ENCODE data around the gene LRBA. TPM values are rescaled to one million over a fixed set of nuclear protein-coding genes. Genes with fewer than 3 reads are reported as not detected.

LRBA gene
- total RNA-seq, 1 experiment from 2014 or later: 55.3 TPM

- H3K4me1 Mint-ChIP-seq: peaks cover 4 to 14% of the 10 kb centered on the region in 2 experiments
- no peaks in the 10 kb centered on the region for H3K9me3 Mint-ChIP-seq
- Histone ChIP-seq H3K9me3 (ENCODE audit: control insufficient read depth, low read depth, low read length) (no peaks in the 10 kb centered on the region), H3K79me2 (ENCODE audit: insufficient read depth, low read length) (peaks cover 9% of the 10 kb centered on the region; the same call in 1 of the 2 replicates), H3K27me3 (ENCODE audit: insufficient read depth, low read length) (no peaks in the 10 kb centered on the region), H3T11ph (ENCODE audit: low read length) (no peak overlapping the region), H3K56ac (ENCODE audit: insufficient read length, low read depth, low read length) (no peak overlapping the region), H3K4me2 (ENCODE audit: insufficient read depth, insufficient read length, low read length) (no peak overlapping the region), H3K23ac (ENCODE audit: insufficient read length, low read depth, low read length) (no peak overlapping the region), H2BK15ac (ENCODE audit: low read depth, low read length) (no peak overlapping the region), H2AK5ac (ENCODE audit: insufficient read length, low read length) (no peak overlapping the region), H4K5ac (ENCODE audit: insufficient read length, low read depth, low read length) (no peak overlapping the region), H3K4me1 (ENCODE audit: insufficient read depth, low read length) (no peaks in the 10 kb centered on the region; the same call in 1 of the 2 replicates), H4K91ac (ENCODE audit: insufficient read length, low read depth, low read length) (no peak overlapping the region), H2AFZ (ENCODE audit: low read length) (no peak overlapping the region), H2BK120ac (ENCODE audit: low read depth, low read length, poor library complexity, severe bottlenecking) (no peak overlapping the region), H3K18ac (ENCODE audit: insufficient read length, low read depth, low read length) (no peak overlapping the region), H3K4ac (ENCODE audit: low read depth, low read length) (no peak overlapping the region), H4K8ac (replicated peaks; ENCODE audit: insufficient read length, low read depth, low read length) (no peak overlapping the region), H3K14ac (ENCODE audit: insufficient read depth, low read length) (no peak overlapping the region), H3K23me2 (ENCODE audit: insufficient read length, low read depth, low read length, poor library complexity, severe bottlenecking) (no peaks in the 10 kb centered on the region), H2BK20ac (ENCODE audit: low read depth, low read length, poor library complexity, severe bottlenecking) (no peak overlapping the region), H2BK12ac (ENCODE audit: insufficient read length, low read depth, low read length) (no peak overlapping the region), H3K27ac (ENCODE audit: insufficient read length, low read depth, low read length) (no peak overlapping the region), H2BK5ac (ENCODE audit: insufficient read length, low read length) (no peak overlapping the region), H4K20me1 (ENCODE audit: control insufficient read depth, insufficient read depth, insufficient read length) (no peaks in the 10 kb centered on the region), H3K79me1 (ENCODE audit: insufficient read depth, low read depth, low read length, poor library complexity, severe bottlenecking) (peaks cover 14% of the 10 kb centered on the region), H3K9ac (ENCODE audit: extremely low read depth, insufficient read length, low read length) (no peak overlapping the region)
- no peak for TF ChIP-seq CTCF (conservative IDR thresholded peaks at IDR 0.05)
- no peak overlapping the region for H3K27ac Mint-ChIP-seq
- no peak overlapping the region for H3K4me3 Mint-ChIP-seq
- peaks cover 0 to 4% (median 0%) of the 10 kb centered on the region in 3 experiments; a peak in 2 of 7 replicates for H3K36me3 Mint-ChIP-seq (ENCODE audit: insufficient read depth in 1 of 3, low read depth in 3 of 3)
- H3K27me3 Mint-ChIP-seq (ENCODE audit: low read depth): no peaks in the 10 kb centered on the region
- DNase-seq: no peak
Observed at GRCh38 chr4:150971901-150972300, 43.2 kb downstream of the LRBA start.
